ENCODE measurements around the gene ZNF574.
"Not testable (repeated sequence)": the region's sequence is repeated elsewhere in the genome, so short reads cannot be mapped to it uniquely, and the experiment has no call there.

ZNF574 gene, protein sequence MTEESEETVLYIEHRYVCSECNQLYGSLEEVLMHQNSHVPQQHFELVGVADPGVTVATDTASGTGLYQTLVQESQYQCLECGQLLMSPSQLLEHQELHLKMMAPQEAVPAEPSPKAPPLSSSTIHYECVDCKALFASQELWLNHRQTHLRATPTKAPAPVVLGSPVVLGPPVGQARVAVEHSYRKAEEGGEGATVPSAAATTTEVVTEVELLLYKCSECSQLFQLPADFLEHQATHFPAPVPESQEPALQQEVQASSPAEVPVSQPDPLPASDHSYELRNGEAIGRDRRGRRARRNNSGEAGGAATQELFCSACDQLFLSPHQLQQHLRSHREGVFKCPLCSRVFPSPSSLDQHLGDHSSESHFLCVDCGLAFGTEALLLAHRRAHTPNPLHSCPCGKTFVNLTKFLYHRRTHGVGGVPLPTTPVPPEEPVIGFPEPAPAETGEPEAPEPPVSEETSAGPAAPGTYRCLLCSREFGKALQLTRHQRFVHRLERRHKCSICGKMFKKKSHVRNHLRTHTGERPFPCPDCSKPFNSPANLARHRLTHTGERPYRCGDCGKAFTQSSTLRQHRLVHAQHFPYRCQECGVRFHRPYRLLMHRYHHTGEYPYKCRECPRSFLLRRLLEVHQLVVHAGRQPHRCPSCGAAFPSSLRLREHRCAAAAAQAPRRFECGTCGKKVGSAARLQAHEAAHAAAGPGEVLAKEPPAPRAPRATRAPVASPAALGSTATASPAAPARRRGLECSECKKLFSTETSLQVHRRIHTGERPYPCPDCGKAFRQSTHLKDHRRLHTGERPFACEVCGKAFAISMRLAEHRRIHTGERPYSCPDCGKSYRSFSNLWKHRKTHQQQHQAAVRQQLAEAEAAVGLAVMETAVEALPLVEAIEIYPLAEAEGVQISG

DNA sequence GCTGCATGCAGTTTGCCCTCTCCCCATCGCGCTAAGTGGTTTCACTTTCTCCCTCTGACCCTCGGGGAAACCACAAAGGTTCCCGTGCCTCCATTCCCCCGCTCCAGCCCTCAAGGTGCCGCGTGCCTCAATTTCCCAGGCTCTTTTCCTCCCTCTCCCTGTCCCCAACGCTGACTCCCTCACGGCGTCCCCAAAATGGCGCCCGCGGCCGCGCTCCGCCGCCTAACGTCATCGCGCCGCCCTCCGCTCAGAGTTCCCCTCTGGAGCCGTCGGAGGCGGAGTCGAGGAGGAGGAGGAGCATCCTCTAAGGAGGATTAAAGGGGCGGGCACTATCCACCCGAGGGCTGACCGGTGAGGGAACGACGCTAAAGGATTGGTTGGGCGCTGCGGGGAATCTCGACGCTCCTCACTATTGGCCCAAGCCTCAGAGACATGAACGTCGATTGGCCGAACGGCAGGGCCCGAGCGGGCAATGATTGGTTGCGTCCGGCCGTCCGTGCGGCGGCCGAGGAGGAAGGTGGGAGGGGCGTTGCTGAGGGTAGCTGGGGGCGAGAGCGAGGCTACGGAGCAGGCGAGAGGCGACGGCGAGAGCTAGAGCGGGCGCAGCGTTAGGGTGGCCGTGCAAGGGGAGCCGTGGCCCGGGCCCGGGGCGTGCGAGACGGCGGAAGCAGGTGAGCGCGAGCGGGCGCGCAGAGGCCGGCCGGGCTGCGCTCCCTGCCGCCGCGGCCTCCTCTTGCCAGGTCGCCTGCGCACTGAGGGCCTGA is at the start of gene ZNF574:
Gene ZNF574 (plus strand): TSS at position 551 of the 764 bp plus-strand sequence. CDS start 2,441 bp downstream, outside the sequence.
- FAIRE-seq: peak; percentile 100

DNA sequence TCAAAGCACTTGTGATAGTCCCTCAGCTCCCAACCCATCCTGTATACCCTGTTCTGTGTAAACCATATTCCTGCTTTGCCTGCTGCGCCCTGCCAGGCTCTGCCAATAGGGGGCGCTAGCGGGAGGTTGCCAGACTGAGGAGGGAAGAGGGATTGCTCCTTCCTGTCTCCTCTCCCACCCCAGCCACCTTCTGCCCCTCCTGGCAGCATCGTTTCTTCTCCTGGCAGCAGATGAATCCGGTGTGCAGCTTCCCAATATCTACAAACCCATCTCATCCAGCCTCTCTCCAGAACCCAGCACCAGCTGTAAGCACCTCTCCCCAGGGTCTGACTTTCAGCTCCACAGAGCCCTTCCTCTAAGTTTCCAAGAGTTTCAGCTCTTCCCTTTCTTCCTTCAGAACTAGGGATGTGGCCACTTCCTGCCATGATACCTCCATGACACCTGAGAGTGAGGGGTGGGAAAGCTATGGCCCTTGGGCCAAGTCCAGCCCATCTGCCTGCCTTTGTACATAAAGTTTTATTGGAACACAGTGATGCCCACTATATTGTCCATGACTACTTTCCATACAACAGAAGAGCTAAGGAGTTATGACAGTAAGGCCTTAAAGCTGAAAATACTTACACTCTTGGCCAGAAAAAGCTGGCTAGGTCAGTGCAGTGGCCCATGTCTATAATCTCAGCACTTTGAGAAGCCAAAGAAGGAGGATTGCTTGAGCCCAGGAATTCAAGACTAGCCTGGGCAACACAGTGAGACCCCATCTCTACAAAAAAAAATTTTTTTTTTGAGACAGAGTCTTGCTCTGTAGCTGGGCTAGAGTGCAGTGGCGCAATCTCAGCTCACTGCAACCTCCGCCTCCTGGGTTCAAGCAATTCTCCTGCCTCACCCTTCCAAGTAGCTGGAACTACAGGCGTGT is 47.4 kb upstream of the ZNF574 start:
- no peak for FAIRE-seq

DNA sequence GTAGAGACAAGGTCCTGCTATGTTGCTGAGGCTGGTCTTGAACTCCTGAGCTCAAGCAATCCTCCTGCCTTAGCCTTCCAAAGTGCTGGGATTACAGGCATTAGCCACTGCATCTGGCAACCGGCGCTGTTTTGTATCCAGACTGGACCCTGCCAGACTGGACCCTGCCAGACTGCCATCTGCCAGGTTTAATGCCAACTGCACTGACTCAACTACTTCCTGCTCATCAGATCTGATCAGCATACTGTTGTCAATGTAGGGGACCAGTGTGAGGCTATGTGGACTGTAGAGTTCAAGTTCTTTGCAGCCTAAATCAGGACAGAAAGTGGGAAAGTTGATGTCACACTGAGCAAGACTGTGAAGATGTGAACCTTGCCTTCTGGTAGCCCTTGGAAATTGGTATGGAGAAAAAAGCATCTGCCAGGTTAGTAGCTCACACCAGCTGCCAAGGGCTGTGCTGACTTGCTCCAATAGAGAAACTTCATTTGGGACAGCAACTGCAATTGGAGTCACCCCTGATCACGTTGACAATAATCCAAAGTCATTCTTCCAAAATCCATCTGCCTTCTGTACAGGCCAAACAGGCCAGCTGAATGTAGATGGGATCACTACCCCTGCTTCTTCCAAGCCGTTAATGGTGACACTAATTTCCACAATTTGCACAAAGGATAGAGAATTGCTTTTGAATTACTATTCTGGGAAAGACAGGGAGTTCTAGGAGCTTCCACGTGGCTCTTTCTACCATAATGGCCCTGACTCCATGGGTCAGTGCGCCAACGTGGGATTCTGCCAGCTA is 45.1 kb upstream of the ZNF574 start:
- no peak for FAIRE-seq

DNA sequence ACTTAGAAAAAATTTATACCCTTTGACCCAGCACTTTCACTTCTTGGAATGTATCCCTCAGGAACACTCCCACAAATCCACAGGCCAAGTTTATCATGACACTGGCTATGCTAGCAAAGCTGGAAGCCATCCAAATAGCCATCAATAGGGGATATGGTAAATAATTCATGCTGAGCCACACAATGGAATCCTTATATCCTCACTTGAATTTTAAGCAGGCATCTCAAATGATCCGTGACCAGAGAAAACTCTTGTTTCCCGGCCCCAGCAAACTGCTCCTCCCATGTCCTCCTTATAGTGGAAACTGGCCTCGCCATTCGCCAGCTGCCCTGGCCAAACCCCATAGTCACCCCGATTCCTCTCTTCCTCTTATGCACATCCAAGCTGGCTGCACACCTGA is 43.5 kb upstream of the ZNF574 start:
- FAIRE-seq: no peak

DNA sequence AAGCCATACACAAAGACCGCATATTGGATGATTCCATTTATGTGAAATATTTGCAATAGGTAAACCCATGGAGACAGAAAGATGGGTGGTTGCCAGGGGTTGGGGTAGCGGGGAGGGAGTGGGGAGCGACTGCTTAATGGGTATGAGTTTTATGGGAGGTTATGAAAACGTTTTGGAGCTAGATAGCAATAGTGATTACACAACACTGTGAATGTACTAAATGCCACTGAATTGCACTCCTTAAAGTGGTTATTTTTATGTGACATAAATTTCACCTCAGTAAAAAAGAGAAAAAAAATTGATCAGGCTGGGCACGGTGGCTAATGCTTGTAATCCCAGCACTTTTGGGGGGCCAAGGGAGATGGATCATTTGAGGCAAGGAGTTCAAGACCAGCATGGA is 42.6 kb upstream of the ZNF574 start:
- no peak for FAIRE-seq

DNA sequence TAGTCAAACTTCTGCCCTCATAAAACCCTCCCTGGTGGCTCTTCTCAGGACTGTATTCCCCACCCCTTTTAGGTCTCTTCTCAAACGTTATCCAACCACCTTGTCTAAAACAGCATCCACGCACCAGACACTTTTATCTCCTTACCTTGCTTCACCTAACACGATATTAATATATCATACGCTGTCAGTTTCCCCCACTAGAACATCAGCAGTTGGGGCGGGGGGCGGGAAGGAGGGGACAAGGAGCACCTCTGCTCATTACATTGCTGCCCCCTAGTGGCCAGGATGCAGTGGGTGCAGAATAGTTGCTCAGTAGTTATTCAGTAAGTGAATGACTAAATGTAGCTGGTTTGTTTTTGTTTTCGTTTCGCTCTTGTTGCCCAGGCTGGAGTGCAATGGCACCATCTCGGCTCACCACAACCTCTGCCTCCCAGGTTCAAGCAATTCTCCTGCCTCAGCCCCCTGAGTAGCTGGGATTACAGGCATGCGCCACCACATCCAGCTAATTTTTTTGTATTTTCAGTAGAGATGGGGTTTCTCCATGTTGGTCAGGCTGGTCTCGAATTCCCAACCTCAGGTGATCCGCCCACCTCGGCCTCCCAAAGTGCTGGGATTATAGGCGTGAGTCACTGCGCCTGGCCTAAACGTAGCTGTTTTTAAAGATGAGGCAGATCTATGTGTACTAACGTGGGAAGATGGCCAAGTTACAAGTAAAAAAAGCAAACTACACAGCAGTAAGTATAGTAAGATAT is 41.1 kb upstream of the ZNF574 start:
- not testable (repeated sequence) for FAIRE-seq

DNA sequence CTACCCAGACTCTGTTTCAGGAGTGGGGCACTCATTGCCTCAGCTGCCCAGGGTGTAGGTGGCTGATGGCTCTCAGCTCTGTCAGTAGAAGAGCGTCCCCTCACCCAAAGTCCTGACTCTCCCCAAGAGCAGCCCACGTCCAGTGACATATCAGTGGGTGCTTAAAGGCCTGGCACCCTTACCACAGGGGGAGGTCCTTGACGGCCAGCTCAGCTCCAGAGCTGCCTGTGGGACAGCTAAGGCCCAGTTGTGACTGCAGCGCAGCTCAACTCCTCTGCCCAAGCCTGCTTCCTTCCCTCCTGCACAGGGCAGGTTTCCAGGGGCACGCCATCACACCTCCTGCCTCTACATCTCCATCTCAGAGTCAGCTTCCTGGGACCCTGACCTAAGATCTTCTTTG is 38.3 kb upstream of the ZNF574 start:
- no peak for FAIRE-seq

DNA sequence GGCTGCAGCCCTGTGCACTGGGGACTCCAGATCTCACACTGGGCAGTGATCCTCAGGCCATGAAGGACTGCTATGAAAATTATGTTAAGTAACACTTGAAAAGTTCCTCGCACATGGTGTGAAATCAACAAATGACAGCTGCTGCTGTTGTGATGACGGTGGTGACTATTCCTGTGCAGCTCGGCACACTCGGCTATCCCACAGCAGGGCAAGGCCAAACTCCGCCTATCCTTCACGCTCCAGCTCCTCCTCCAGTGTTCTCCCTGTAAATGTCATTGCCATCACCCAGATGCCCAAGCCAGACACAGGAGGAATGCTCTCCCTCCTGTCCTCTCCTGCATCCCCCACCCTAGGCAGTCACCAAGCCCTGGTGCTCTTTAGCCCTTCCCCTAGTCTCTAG is 37.3 kb upstream of the ZNF574 start:
- FAIRE-seq: no peak

DNA sequence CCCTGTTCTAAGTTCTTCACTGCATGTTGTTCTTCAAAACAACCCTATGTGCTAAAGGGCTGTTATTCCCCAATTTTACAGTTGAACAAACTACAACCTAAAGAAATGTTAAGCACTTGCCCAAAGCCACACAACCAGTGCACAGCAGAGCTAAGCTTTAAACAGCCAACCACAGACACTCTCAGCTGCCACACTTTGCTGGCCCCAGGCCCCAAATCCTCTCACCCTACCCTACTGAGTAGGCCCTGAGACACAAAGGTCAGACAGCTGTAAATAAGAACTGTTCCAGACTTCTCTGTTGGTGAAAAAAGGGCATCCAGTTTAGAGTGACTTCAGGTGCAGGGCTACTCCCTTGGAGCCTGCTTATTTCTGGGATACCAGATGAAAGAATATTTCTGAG is 35.9 kb upstream of the ZNF574 start:
- no peak for FAIRE-seq

DNA sequence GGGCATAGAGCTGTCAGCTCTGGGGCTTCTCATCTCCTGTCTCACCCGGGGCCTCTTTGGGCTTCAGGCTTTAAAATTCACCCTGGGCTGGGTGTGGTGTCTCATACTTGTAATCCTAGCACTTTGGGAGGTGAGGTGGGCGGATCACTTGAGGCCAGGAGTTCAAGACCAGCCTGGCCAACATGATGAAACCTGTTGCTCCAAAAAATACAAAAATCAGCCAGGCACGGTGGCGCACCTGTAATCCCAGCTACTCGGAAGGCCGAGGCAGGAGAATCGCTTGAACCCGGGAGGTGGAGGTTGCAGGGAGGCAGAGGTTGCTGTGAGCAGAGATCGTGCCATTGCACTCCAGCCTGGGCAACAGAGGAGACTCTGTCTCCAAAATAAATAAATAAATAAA is 35.5 kb upstream of the ZNF574 start:
- not testable (repeated sequence) for FAIRE-seq

DNA sequence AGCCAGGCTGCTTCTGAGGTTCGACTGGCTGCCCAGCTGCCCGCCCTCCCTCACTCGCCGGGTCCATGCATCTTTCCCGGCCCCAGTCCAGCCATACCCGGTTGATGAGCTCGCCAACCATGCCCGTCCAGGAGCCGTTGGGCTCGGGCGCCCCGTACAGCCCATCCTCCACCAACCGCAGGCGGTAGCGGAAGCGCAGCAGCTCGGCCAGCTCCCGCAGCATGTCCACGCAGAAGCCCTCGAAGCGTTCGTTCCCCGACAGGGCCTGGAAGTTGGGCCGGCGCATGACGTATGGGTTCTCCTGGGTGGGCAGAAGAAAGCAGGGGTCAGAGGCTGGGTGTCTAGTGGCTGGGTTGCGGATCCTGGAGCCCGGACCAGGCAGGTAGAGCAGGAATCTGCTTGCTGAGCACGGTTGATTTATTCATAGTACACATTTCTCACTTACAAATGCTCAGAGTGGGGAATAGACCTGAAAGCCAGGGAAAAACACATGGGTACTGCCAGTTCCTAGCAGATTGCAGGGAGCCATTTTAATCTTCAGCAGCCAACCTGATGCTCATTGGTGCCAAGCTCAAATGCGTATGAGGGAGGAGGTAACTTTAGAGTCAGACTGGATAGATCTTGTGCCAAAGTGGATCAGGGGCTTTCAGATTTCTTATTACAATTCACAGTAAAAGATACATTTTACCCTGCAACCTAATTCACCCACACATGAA is 33.4 kb upstream of the ZNF574 start:
- FAIRE-seq: no peak

DNA sequence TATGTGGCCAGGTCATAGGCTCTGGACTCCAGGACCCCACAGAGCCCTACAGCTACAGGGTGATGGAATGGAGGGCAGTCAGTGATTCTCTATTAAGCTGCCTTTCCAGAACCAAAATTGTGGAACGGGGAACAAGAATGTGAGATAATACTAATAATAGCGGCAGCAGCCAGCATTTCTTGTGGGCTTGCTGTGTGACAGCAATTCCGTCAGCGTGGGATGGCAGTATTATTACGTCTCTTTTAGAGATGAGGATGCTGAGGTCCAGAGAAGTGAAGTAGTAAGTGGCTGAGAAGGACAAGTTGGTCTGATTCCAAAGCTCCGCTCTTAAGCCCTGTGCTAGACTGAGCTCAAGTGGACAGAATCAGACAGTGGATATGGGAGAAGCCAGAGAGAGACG is 30.4 kb upstream of the ZNF574 start:
- no peak for FAIRE-seq

DNA sequence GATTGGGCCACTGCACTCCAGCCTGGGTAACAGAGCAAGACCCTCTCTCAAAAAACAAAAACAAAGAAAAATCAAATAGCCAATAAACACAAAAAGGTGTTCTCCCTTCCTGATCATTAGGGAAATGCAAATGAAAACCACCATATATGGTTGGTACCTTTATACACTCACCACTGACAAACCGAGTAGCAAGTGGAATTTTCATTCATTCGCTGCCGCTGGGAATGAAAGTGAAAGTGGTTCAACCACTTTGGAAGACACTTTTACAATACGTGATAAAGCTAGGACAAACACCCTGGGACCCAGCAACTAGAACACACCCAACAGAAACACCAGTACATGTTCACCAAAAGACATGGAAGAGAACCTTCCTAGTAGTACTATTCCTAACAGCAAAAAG is 27.0 kb upstream of the ZNF574 start:
- peak; percentile 89 for FAIRE-seq

DNA sequence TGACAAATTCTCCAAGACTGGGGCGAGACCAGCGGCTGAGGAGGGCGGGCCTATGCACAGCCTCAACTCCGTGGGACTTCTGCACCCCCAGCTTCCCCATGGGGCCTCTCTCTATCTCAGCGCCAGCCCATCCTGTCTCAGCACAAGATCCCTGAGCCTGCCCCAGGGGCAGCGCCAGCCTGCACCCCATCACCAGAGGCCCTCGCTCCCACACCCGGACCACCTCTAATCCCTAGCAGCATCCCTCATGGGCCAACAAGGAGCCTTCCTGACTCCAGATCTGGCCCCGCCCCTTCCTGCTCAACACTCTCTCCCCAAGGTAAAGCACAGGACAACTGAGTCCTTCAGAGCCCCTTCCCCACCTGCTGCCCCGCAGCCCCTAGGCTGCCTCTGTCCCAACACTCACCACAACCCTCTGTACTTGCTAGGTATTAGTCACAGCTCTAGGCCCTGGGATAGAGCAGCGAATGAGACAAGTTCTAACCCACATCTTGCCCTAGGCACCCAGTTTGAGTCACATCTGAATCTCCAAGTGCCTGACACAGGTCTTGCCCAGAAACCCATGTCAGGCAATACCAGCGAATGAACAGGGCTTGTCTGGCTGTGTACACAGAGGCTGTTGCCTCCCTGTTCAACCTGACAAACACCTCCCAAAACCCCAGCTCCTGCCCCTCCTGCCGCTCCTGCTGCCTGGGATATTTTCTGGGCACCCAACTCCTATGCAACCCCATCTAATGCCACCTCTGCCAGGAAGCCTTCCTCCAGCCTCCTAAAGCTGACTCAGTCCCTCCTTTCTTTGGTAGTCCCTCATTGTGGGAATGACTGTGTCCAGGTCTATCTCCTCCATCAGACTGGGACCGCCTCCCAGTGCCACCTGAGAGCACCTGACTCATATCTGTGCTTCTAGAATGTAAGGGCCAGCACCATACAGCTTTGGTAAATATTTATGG is 24.5 kb upstream of the ZNF574 start:
- no peak for FAIRE-seq

DNA sequence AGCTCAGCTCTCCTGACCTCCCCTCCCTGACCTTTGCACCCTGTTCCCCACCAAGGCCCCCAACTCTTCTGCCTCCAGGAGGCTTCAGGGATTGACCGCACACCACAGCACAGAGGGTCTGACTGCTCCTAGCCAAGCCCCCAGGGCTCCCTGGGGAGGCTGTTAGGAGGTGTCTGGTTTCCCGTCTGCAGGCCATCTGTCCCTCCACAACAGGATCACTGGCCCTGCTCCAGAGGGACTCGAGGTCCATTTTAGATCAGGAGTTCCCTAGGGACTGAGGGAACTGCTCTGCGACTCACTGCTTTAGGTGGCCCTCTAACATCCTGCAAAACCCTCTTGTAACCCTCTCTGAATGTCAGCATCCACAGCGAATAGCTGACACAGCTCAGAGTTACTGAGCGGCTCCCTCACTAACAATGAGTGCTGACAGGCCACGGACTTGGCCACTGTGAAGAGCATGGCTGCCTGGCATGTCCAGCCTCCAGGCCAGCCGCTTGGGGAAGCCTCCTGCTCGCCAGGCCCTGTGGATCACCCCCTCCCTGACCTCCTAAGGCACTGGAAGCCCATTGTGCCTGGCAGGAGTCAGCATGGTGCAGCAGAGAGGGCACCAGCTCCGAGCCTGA is 23.6 kb upstream of the ZNF574 start:
- no peak for FAIRE-seq

DNA sequence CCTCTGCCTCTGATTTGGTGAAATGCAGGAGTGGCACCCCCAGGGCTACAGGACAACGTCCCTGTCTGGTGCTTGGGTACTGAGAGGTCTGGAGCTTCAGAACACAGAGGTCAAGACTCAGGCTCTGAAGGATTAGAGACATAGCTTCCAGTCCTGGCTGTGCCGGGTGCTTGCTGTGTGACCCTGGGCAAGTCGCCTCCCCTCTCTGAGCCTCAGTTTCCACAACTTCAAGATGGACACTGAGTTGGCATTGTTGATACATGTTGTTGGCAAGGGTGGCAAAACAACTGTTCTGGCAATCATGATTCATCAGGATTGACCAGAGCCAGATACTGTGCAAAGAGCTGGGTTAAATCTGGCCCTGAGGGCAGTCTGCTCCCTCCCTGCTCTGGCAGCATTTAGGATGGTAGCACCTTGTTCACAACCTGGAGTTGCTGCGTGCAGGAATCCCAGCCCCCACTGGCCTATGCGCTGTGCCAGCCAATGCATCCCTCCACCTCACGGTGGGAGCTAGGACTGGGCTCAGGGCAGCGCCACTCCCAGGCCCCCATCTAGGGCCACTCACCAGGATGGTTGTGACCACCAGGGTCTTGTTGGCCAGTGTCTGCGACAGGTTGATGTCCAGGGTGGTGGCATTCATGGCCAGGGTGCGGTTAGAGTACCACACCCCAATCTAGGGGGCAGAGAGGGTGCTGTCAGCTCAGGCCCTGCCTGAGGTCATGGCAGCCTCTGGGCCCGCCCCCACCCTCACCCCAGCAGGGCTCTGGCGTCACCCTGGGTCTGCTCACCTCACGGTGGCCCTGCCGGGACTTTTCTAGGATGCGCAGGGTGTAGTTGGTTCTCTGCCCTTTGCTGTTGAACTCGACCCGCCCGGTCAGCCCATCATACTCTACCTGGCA is 22.7 kb upstream of the ZNF574 start:
- no peak for FAIRE-seq

DNA sequence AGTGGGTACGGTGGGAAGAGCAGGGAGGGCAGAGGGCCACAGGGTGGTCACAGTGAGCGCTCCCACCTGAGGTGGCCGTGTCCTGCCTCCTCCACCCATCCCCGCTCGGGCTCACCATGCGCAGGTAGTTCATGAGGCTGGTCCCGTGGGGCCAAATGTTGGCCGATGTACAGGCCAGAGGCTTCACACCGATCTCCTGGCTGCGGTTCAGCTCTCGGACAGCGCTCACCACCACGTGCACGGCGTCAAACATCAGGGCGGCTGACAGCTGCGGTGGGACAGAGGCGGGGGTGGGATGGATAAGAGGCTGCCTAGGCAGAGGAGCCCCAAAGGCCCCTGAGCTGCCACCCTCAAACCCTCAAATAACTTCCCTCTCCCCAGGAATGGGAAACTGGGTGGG is 21.8 kb upstream of the ZNF574 start:
- FAIRE-seq: no peak

Measured in A204.1 (cell line).